HEK293T (cell line): ENCODE measurements around the gene RASL10A.

Experiments
- CTCF ChIA-PET: fragments of 350-600 bp; formaldehyde crosslinking; extraction: SDS; loops from one replicate; lab custom pipeline; 2021; ENCODE audit warnings: antibody characterized with exemption, inconsistent platforms; lab: Yijun Ruan, JAX
- POLR2A ChIA-PET: fragments of 350-600 bp; formaldehyde crosslinking; extraction: SDS; loops from one replicate; lab custom pipeline; 2020; ENCODE audit warnings: antibody characterized with exemption, inconsistent platforms; lab: Yijun Ruan, JAX
- DNase-seq: peaks from one replicate; pipeline ENCODE4 v3.0.0; 2012; ENCODE audit warnings: mixed read lengths; ENCODE audit errors: extremely low spot score
- ARNT ChIP-seq: fragments of 450-650 bp; IDR thresholded peaks from 2 replicates; pipeline ENCODE4 v1.6.1; 2017; ENCODE audit warnings: mild to moderate bottlenecking
- BHLHE40 ChIP-seq: fragments of 450-650 bp; IDR thresholded peaks from 2 replicates; pipeline ENCODE4 v1.6.1; 2016; ENCODE audit warnings: mild to moderate bottlenecking, moderate library complexity, borderline replicate concordance
- CTBP1 ChIP-seq: fragments of 450-650 bp; IDR thresholded peaks from 2 replicates; pipeline ENCODE4 v1.6.1; 2016; ENCODE audit warnings: borderline replicate concordance
- ELF4 ChIP-seq: fragments of 450-650 bp; IDR thresholded peaks from 2 replicates; pipeline ENCODE4 v1.6.1; 2017; ENCODE audit warnings: antibody characterized with exemption
- FOXA1 ChIP-seq: fragments of 450-650 bp; IDR thresholded peaks from 2 replicates; pipeline ENCODE4 v1.6.1; 2016; ENCODE audit warnings: mild to moderate bottlenecking
- FOXK2 ChIP-seq: fragments of 450-650 bp; IDR thresholded peaks from 2 replicates; pipeline ENCODE4 v1.6.1; 2016; ENCODE audit warnings: mild to moderate bottlenecking
- FOXM1 ChIP-seq: fragments of 450-650 bp; IDR thresholded peaks from 2 replicates; pipeline ENCODE4 v1.6.1; 2017; ENCODE audit warnings: mild to moderate bottlenecking, borderline replicate concordance
- HDGF ChIP-seq: fragments of 450-650 bp; IDR thresholded peaks from 2 replicates; pipeline ENCODE4 v1.6.1; 2017; ENCODE audit warnings: antibody characterized with exemption, borderline replicate concordance
- L3MBTL2 ChIP-seq: fragments of 450-650 bp; conservative IDR thresholded peaks from 2 replicates; pipeline ENCODE4 v1.6.1; 2016; ENCODE audit warnings: mild to moderate bottlenecking
- LEF1 ChIP-seq: fragments of 450-650 bp; IDR thresholded peaks from 2 replicates; pipeline ENCODE4 v1.6.1; 2017; ENCODE audit warnings: mild to moderate bottlenecking, borderline replicate concordance
- NFRKB ChIP-seq: fragments of 450-650 bp; IDR thresholded peaks from 2 replicates; pipeline ENCODE4 v1.6.1; 2016; ENCODE audit warnings: mild to moderate bottlenecking, moderate library complexity
- SP1 ChIP-seq: fragments of 450-650 bp; IDR thresholded peaks from 2 replicates; pipeline ENCODE4 v1.6.1; 2017
- SUZ12 ChIP-seq: fragments of 450-650 bp; IDR thresholded peaks from 2 replicates; pipeline ENCODE4 v1.6.1; 2016; ENCODE audit warnings: mild to moderate bottlenecking
- TARDBP ChIP-seq: fragments of 450-650 bp; IDR thresholded peaks from 2 replicates; pipeline ENCODE4 v1.6.1; 2016
- ZNF384 ChIP-seq: fragments of 450-650 bp; IDR thresholded peaks from 2 replicates; pipeline ENCODE4 v1.6.1; 2016
- TF ChIP-seq, protein P1 (sequence below): fragments of 450-650 bp; IDR thresholded peaks from 2 replicates; pipeline ENCODE4 v1.6.1; 2016

Gene RASL10A

DNA sequence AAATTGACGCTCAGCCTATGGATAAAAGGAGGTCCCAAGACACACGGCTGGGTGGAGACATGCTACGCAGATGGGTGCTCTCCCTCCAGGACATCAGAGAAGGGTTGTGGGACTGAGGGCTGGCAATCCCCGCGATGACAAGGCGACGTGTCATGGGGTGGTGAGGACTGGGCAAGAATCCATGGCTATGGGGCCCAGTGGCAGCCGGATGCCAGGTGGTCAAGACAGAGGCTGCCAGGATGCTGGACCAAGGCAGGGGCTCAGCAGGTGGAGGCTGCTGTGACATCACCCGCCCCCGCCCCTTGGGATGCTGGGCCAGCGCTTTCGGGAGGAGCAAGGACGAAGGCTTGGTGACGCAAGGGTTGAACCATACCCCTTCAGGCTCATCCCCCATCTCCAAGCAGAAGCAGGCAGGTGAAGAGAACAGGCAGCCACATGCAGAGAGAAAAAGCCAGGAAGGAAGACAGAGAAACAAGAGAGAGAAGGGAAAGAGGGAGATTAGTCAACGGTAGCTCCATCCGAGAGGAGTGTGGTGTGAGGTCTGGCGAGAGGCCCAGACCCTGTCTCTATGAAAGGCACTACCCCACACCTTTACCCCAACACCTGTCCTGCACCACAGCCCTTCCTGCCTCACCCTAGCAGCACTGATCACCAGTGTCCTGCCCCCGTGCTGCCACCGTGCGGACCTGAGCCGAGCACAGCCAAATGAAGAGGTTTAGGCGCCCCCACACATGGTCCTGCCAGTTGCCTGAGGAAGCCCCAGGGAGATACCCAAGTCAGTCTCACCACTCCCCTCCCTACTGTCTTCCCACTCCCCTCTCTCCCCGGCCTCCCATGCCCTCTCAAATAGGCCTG, 24.1 kb upstream of the RASL10A start:
- POLR2A ChIA-PET = no interaction called here
- no peak for TF ChIP-seq NFRKB
- TF ChIP-seq, protein P1, sequence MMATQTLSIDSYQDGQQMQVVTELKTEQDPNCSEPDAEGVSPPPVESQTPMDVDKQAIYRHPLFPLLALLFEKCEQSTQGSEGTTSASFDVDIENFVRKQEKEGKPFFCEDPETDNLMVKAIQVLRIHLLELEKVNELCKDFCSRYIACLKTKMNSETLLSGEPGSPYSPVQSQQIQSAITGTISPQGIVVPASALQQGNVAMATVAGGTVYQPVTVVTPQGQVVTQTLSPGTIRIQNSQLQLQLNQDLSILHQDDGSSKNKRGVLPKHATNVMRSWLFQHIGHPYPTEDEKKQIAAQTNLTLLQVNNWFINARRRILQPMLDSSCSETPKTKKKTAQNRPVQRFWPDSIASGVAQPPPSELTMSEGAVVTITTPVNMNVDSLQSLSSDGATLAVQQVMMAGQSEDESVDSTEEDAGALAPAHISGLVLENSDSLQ = no peak
- TF ChIP-seq LEF1 = no peak
- TF ChIP-seq SP1 = no peak
- no peak for TF ChIP-seq ARNT
- no peak for TF ChIP-seq TARDBP
- TF ChIP-seq SUZ12 = no peak
- no peak for TF ChIP-seq FOXM1
- TF ChIP-seq CTBP1 = no peak
- no peak for TF ChIP-seq FOXA1
- no peak for TF ChIP-seq BHLHE40
- no peak for TF ChIP-seq HDGF
- TF ChIP-seq FOXK2 = no peak
- TF ChIP-seq ELF4 = no peak
- TF ChIP-seq ZNF384 = no peak
- no peak for TF ChIP-seq L3MBTL2
- CTCF ChIA-PET = no interaction called here
- no peak for DNase-seq

DNA sequence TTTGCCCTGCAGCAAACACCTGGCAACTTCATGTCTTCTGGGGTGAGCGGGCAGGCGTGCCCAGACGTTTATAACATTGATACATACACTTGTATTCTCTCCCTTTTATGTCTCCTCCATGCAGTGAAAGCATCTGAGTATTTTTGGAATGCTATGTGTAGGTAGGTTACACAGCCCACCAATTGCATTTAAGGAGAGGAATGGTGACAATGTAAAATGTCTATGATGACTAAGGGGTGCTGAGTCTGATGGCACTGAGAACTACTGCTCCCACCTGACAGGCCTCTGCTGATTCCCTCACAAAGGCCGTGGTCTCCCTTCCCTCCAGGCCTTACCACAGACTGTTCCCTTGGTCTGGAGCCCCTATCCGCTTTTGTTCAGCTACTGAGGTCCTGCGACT, 22.9 kb upstream of the RASL10A start:
- ChIA-PET POLR2A (no interaction called here), CTCF (no interaction called here)
- no peak for DNase-seq
- TF ChIP-seq ZNF384 (no peak), BHLHE40 (no peak), ELF4 (no peak), HDGF (no peak), SUZ12 (no peak), L3MBTL2 (no peak), FOXK2 (no peak), FOXA1 (no peak), ARNT (no peak), SP1 (no peak)

DNA sequence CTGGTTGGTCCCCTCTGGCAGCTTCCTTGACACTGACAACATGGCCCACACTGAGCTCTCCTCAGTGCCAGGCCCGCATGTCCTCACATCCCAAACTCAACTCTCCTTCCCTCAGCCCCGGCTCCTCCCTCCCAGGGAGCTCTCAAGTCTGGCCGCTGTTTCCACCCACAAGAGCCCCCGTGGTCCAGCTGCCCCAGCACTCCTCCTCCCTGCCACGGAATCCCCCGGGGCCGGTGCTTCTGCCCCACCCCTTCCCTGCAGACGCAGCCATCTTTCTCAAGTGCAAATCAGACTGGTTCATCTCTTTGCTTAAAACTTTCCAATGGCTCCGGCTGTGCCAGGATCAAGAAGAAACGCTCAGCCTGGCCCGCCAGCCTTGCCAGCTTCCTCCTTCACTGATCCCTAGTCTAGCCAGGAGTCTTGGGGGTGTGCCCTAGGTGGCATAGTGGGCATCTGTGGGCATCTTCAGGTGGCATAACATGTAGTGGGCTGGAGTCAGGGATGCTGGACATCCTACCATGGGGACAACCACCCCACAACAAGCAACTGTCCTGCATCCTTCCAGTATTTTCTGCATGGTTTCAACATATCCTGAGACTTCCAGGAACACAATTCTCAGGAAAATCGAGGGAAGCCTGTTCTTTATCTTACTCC, 22.3 kb upstream of the RASL10A start:
- CTCF ChIA-PET = no interaction called here

DNA sequence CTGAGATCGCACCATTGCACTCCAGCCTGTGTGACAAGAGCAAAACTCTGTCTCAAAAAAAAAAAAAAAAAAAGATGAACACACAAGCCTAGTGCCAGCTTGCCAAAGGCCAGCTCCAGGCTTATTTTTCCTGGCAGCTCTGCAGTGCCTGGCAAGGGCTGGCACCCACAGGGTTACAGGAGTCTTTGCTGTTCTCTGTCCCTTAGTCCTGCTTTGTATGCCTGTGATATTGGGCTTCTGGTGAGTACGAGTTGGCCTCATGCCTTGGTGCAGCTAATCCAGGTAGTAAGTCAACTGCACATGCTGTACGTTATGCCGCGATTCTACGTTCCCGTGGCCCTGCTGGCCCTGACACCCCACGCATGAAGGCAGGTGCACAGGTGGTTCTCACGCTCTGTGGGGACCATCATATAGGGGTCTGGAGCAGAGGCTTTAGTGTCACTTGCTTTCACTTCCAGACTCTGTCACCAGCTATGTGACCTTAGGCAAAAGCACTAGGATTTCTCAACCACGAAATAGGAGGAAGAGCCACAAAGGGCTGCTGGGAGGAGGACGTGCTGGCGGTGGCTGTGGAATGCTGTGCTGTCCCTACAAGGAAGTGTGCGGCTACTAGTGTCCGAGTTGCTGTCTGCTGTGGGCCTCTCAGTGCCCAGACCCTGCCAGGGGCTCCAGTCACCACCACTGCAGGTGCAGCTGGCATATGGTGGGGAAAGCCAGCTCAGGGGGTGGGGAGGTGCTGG, 21.4 kb upstream of the RASL10A start:
- POLR2A ChIA-PET = no interaction called here
- CTCF ChIA-PET = no interaction called here
- DNase-seq = no peak
- TF ChIP-seq HDGF (no peak), LEF1 (no peak), ELF4 (no peak), ZNF384 (no peak), BHLHE40 (no peak), SP1 (no peak), FOXK2 (no peak), FOXM1 (no peak)
- TF ChIP-seq, protein P1 = no peak

More for the DNA sequence above, 22.3 kb upstream of the RASL10A start:
- POLR2A ChIA-PET = no interaction called here
- DNase-seq = no peak
- TF ChIP-seq LEF1 = no peak
- no peak for TF ChIP-seq NFRKB
- TF ChIP-seq, protein P1 = no peak
- TF ChIP-seq ELF4 = no peak
- TF ChIP-seq BHLHE40 = no peak
- TF ChIP-seq FOXA1 = no peak
- no peak for TF ChIP-seq FOXK2
- TF ChIP-seq SP1 = no peak
- no peak for TF ChIP-seq ZNF384
- no peak for TF ChIP-seq L3MBTL2
- no peak for TF ChIP-seq FOXM1
- no peak for TF ChIP-seq HDGF
- no peak for TF ChIP-seq ARNT

DNA sequence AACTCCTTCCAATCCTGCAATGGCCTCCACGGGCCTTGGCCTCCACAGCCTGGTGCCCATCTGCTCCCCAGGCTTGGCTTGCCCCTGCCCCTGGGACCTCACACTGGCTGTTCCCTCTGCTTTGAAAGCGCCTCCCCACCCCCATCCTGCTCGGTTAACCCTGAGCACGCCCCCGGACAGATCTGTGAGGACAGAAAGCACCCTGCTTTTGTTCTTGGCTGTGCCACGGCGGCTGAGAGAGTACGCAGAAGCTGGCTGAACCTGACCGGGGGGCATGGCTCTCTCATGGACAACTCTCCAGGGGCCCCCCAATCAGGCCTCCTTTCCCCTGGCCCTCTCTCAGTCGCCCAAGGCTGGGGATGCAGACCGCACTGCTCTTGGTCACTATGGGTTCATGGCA, 20.2 kb upstream of the RASL10A start:
- ChIA-PET POLR2A (no interaction called here), CTCF (no interaction called here)
- no peak for DNase-seq
- TF ChIP-seq ARNT (no peak), BHLHE40 (no peak), ELF4 (no peak), FOXM1 (no peak), L3MBTL2 (no peak), FOXK2 (no peak), SP1 (no peak), ZNF384 (no peak), TARDBP (no peak), SUZ12 (no peak), LEF1 (no peak), FOXA1 (no peak), CTBP1 (no peak), HDGF (no peak), NFRKB (no peak)
- TF ChIP-seq, protein P1 = no peak
